GM19239 (cell line): ENCODE measurements around the gene R3HDML.
"Not testable (repeated sequence)": the region's sequence is repeated elsewhere in the genome, so short reads cannot be mapped to it uniquely, and the experiment has no call there.

Experiments used
- DNase-seq: peaks from one replicate; pipeline ENCODE4 v3.0.0; 2011; ENCODE audit warnings: low spot score; ENCODE audit not compliant: insufficient read length
- FAIRE-seq: peaks from 2 replicates; lab custom pipeline; 2011; peaks lifted over from hg19 to GRCh38; lab: Jason Lieb, UNC

Gene R3HDML, protein sequence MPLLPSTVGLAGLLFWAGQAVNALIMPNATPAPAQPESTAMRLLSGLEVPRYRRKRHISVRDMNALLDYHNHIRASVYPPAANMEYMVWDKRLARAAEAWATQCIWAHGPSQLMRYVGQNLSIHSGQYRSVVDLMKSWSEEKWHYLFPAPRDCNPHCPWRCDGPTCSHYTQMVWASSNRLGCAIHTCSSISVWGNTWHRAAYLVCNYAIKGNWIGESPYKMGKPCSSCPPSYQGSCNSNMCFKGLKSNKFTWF

DNA sequence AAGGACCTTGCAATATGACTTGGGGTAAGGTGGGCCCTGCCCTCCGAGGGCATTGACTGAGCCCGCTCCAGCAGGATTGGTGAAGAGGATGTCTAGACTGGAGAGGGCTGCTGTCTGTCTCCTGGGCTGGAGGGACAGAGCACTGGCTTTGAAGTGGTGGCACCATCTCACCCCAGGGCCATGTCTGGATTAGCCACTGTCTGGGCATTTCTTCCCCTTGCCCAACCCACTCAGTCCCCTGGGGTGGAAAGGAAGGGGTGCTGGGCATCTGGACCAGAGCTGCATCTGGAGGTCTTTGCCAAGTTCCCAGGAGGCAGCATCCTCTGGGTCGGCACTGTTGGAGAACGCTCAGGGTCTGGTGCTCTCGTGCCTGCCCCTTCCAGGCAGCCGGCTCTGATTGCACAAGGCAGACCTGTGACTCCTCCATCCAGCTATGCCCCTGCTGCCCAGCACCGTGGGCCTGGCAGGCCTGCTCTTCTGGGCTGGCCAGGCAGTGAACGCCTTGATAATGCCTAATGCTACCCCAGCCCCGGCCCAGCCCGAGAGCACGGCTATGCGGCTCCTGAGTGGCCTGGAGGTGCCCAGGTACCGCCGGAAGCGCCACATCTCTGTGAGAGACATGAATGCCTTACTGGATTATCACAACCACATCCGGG, at the start of gene R3HDML:
Gene R3HDML (plus strand): TSS at position 319 of the 656 bp plus-strand sequence. CDS start 115 bp downstream, at position 434.
- FAIRE-seq (no peak), DNase-seq (no peak)

DNA sequence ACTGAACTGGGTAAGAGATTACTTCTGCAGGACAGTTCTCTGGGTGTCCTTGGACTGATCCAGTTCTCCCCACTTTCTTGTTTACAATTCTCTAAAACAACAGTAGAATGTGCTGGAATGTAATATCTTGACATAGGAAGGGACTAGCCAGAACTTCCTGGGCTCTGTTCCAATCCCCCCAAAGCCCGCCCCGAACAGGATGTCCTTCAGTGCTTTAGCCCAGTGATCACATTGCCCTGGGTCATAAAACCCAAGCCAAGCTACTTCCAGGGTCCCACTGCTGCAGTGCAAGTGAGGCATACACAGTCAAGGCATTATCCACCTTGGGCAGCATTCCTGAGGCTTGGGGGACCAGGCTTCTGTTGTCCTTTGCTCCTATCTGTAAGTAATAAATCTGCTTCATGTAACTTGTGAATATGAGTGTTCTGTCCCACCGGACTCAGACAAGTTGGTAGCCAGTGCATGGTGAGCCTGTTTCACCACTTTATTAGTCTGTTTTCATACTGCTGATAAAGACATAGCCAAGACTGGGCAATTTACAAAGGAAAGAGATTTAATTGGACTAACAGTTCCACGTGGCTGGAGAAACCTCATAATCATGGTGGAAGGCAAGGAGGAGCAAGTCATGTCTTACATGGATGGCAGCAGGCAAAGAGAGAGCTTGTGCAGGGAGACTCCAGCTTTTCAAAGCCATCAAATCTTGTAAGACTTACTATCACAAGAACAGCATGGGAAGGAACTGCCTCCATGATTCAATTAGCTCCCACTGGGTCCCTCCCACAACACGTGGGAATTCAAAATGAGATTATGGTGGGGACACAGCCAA, 49.4 kb upstream of the R3HDML start:
- DNase-seq (no peak), FAIRE-seq (no peak)

DNA sequence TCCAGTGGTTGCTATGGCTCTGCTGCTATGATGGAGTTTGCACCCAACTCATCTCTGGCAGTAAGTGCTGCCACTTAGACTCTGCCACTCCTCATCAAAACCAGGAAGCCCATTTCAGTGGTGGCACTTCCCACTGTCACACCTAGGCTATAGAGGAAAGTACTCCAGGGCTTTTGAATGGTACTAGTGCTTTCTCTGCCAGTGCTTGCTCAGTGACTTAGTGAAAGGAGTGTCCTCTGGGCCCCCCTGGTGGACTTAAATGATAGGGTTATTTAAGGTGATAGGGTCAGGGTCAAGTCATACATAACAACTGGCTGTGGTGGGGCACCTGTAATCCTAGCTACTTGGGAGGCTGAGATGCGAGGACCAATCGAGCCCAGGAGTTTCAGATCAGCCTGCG, 48.6 kb upstream of the R3HDML start:
- FAIRE-seq (no peak), DNase-seq (no peak)

DNA sequence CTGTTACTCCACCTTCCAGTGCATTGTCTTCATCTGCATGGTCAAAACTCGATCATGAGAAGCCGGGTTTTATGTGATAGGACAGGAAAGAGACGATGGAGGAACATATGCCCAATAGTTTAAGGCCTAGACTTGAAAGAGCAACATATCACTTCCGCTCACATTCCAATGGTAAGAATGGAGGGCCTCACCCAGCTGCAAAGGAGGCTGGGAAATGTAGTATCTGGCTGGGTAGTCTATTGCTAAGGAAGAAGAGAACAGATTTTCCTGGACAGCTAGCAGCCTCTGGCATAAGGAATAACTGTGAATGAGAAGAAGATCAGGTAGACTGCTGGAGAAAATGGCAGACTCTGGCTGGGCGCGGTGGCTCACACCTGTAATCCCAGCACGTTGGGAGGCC, 45.1 kb upstream of the R3HDML start:
- DNase-seq (no peak), FAIRE-seq (no peak)

DNA sequence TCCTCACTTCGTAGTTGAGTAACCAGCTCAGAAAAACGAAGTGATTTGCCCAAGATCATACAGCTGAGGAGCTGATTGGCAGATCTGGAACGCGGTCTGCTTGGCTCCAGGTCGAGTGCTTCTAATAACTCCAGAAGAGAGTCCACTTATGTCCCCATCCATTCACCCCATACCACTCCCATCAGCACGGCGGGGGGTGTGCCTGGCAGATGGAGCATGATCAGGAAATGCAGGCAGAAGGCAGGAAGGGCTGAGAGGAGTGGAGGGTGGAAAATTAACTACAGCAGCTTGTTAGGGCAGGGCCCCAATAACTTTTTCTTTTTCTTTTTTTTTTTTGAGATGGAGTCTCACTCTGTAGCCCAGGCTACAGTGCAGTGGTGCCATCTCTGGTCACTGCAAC, 40.8 kb upstream of the R3HDML start:
- DNase-seq (no peak), FAIRE-seq (no peak)

DNA sequence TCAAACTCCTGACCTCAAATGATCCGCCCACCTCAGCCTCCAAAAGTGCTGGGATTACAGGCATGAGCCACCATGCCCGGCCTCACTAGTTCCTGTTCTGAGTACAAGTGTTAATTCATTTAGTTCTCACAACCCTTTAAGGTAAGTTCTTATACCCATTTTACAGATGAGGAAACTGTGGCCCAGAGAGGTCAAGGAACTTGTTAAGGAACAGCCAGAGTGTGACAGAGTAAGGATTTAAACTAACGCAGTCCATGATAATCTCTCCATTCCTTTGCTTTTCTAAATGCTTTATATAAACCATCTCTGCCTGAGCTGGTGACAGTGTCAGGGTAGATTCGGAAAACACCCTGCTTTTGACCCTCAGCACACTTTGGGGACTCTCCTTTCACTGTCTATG, 39.1 kb upstream of the R3HDML start:
- DNase-seq (no peak), FAIRE-seq (no peak)

DNA sequence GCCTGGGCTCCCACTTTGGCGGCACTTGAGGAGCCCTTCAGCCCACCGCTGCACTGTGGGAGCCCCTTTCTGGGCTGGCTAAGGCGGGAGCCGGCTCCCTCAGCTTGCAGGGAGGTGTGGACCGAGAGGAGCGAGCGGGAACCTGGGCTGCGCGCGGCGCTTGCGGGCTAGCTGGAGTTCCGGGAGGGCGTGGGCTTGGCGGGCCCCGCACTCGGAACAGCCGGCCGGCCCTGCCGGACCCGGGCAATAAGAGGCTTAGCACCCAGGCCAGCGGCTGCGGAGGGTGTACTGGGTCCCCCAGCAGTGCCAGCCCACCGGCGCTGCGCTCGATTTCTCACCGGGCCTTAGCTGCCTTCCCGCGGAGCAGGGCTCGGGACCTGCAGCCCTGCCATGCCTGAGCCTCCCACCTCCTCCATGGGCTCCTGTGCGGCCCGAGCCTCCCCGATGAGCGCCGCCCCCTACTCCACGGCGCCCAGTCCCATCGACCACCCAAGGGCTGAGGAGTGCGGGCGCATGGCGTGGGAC, 37.8 kb upstream of the R3HDML start:
- FAIRE-seq, DNase-seq: not testable (repeated sequence)

DNA sequence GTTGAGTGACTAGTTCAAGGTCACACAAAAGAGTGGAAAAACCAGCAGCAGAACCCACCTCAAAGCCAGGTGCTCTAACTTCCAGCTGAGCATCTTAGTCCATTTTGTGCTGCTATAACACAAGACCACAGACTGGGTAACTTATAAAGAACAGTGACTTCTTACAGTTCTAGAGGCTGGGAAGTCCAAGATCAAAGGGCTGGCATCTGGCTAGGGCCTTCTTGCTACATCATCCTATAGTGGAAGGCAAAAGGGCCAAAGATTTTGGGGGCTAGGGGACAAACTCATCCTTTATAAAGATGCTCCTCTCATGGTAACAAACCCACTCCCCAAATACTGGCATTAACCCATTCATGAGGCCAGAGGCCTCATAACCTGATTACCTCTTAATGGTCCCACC, 35.6 kb upstream of the R3HDML start:
- no peak for DNase-seq
- no peak for FAIRE-seq

DNA sequence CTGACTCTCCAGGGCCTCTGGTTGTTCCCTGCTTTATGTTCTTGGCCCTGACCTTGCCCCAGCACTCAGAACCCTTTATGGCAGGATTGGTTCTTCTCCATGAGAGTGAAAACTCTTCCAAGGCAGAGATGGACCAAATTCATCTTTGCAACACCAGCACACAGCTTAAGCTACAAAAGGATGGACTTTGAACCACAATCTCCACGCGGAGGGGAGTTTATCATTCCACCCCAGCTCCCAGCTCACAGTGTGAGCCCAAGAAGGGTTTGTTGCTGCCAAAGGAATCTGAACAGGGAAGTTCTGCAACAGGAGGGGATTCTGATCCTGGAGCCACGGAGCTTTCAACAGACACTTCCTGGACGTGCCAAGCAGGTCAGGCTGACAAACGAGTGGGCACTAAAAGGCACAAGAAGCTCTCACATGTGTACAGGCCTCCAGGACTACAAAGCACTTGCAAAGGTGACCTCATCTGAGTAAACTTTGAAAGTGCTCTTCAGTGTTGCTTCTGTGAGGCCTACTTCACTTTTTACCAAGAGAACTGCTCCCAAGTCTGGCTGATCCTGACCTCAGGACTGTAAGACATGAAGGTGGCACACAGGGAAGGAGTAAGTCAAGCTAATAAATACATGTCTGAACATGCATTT, 34.7 kb upstream of the R3HDML start:
- no peak for DNase-seq
- no peak for FAIRE-seq

DNA sequence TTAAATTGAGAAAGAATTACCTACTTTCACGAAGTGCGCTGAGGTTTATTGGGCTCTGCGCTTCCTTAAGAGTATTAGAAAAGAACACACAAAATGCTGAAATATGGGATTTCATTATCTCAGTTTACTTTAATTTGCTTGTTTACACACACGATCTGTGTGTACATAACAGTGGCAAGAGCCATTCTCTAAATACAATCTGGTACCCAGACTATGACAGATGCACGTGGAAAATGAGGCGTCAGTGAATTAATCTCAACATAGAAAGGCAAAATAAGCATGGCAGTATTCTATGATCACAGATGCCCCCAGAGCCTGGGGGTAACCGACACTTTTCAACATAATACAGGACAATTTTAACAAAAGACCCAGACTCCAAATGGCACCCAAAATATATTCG, 34.1 kb upstream of the R3HDML start:
- DNase-seq (no peak), FAIRE-seq (no peak)

DNA sequence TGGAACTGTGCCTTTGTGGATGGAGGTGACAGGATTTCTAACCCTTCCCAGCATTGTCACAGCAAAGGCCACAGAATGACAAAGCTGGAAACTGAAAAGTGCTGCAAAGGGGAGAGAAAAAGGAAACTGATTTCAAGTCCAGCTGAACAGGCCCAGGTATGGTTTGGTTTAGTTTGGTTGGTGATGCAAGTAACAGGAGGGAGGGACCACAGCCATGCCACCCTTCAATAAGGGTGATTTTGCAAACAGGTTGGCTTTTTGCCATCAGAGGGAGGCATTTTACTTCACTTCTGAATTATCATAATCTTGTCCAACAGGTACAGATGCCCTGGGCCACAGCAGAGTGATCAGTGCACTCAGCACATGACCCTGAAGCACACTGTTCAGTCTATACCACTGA, 32.5 kb upstream of the R3HDML start:
- no peak for FAIRE-seq

DNA sequence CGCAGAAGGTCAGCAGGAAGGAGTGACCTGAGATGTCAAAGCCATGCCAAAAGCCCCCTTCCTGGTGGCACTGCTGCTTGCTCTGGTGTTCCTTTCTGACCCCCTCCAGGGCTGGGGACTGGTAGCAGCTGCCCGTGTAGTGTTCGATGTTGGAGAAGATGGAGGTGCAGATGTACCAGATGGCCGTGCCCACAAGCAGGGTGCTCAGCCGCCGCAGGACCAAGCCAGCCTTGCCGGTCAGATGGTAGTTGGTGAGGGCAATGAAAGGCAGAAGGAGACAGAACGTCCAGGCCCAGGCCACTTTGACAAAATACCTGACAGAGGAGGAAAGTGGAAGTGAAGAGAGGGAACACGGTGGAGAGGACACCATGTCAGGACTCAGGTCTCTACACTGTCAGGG, 29.9 kb upstream of the R3HDML start:
- no peak for FAIRE-seq
- DNase-seq: no peak

More for the DNA sequence above, 32.5 kb upstream of the R3HDML start:
- DNase-seq: no peak

DNA sequence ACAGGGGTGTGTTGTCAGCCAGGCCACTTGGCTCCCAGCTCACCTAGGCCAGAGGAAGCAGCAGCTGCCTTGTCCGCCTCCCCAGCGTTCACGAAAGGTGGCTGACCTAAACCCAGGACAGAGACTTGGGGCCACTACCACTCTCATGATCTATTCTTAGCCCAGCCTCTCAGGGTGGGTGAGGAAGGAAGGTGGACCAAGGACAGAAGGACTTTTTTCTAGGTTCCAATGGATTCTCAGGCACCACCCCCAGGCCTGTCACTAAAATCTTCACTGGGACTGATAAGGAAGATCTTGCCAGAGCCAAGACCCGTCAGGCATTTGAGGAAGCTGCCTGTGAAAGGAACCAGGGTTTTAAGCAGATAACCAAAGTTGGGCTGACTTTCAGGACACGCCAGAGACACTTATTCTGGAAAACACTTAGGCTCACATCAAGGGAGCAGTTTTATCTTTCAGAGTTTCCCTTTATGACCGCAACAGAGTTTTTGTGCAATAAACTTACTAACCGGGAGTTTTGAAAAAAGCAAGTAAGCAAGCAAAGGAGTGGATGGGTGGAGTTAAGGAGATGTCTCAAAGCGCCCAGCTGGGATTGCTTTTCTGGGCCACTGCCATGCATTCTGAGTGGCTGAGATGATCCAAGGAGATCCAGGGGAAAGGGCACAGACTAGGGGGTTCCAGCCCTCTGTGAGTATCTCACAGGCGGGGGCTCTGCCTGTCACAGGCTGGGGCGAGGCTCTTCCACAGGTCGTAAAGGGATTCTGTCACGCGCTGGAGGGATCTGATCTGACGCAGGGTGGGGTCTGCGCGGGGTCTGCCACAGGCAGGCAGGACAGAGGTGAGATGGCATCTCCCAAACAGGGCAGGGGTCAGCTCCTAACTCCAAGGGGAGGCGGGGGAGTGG, 26.8 kb upstream of the R3HDML start:
- DNase-seq: no peak
- FAIRE-seq: no peak

DNA sequence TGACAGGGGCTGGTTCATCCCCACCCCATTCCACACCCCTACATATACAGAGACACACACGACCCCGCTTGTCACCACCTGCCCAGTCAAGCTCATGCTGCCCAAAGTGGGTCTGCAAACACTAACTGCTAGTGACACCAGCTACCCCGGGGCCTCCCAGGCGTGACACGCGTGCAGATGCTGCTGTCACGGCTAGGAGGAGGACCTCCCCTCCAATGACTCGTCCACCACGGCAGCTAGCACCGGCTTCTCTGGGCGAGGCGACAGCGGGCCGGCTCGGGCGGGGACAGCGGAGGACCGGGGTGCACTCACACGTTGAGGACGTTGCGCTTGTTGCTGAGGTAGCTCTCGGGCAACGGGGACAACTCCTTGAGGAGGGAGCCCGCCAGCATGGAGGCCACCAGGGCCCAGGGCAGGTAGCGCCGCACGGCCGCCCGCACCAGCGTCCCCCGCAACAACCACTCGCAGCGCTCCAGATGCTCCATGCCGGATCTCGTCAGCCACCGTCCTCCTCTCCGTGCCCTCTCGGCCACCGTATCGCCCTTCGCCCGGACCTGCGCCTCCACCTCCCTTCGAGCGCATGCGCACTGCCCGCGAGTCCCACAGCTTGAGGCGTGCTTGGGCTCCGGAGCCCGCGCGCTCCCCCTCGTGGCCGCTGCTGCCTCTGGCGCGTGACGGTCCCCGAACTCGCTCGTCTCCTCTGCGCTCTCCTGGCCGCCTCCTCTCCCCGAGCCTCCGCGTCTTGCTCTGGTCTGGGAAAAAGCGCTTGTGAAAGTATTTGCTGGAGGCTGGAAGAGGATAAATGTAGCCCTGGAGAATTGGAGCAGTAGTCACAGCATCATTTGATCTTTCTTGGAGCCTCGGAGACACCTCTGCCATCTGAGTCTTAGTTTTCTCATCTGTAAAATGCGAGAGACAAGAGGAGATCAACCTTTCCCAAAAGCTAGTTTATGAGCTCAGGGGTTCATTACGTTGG, 25.9 kb upstream of the R3HDML start, which contains the start of gene FITM2:
Gene FITM2 (minus strand): TSS at position 539 of the 976 bp plus-strand sequence. CDS start 54 bp downstream, at position 485.
- DNase-seq (peak; percentile 99), FAIRE-seq (peak; percentile 89)

DNA sequence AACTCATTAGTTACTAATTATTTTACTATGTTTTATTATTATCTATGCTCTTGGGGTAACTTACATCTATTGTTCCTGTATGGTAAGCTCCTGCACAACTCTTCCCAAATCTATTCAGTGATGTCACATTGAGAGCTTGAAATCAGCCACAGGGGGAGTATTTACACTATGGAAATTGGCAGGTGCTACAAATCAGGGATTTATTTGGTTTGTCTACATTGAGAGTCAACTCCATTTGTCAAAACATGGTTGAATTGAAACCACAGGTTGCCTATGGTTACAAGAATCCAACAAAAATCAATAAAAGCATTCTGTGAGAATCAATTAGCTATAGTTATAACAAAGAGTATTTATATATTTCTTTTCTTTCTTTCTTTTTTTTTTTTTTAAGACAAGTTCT, 22.0 kb upstream of the R3HDML start:
- DNase-seq (no peak), FAIRE-seq (no peak)

DNA sequence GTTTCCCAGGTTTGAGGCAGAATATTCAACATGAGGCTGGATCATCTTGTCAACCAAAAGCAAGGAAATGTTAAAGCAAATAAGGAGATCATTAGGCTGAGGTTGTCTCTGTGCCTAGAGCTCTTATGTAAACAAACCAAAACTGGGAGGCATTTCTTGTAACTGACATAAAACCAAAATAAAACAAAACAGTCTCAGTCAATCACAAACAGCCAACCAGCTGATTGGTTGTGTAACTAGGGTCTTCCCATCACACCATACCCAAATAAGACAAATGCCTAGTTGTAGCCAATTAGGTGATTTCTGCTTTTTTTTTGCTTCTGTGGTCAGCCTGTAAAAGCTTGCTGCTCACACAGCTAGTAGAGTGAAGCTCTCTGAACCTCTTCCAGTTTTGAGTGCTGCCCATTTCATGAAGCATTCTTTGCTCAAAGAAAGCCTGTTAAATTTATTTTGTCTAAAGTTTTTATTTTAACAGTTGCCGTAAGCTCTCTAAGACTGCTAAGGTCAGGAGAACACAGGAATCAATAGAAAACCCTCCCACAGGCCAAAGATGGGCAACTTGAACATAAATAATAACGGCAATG, 16.9 kb upstream of the R3HDML start:
- no peak for DNase-seq

DNA sequence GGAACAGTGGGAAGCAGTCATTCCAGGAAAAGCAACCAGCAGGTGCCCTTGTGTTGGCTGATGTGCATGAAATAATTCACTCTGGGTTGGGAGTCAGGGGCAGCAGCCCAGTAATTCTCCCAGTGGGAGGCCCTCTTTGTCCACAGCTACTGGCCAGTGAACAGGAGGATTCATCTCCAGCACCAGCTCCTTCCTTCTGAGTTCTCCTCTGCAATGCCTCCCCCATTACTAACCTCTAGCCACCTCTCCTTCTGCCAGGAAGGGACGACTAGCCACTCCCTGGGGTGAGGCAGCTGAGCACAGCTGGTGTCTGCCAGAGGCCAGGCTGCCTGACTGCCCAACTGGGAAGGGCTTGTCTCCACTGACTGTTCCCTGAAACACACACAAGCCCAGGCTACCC, 12.5 kb upstream of the R3HDML start:
- FAIRE-seq (no peak), DNase-seq (no peak)

More for the DNA sequence above, 16.9 kb upstream of the R3HDML start:
- no peak for FAIRE-seq
